Panc1 (cell line): ENCODE data around the gene SLC30A5. TPM values are rescaled to one million over a fixed set of nuclear protein-coding genes. Genes with fewer than 3 reads are reported as not detected.

Experiments used
- ATAC-seq: fragments of 200-7000 bp; cut with Tn5 transposase; 2 replicates; pipeline ENCODE4 v1.9.1; 2020; ENCODE audit warnings: mild to moderate bottlenecking, moderate library complexity
- BruUV-seq: library from RNA; stranded (reverse); fragments of 400-500 nt; replicated peaks from 2 replicates; lab custom pipeline; 2021; lab: Mats Ljungman, UMichigan
- CTCF ChIA-PET: fragments of 300-600 bp; sonication (Branson Sonifier 250); formaldehyde crosslinking; loops from one replicate; lab custom pipeline; 2022; ENCODE audit warnings: antibody characterized with exemption; lab: Charles Lee
- POLR2A ChIA-PET: fragments of 300-600 bp; sonication (Branson Sonifier 250); formaldehyde crosslinking; loops from one replicate; lab custom pipeline; 2022; ENCODE audit warnings: antibody characterized with exemption; lab: Charles Lee
- DNase-seq: peaks from one replicate; pipeline ENCODE4 v3.0.0-alpha.2; 2010; ENCODE audit warnings: low read depth, low spot score
- H3K27ac ChIP-seq: 2 replicates; pipeline ENCODE4 v1.5.1; 2011; ENCODE audit warnings: mild to moderate bottlenecking, low read length, inconsistent platforms
- H3K27me3 ChIP-seq: fragments of 200-500 bp; sonication (Bioruptor generic); 2 replicates; pipeline ENCODE4 v1.6.0; 2014; ENCODE audit warnings: low read length, inconsistent platforms; ENCODE audit not compliant: control insufficient read depth, insufficient read depth
- H3K36me3 ChIP-seq: fragments of 200-500 bp; sonication (Bioruptor generic); 2 replicates; pipeline ENCODE4 v1.5.1; 2014; ENCODE audit warnings: inconsistent platforms, mild to moderate bottlenecking, low read length, moderate library complexity; ENCODE audit not compliant: control insufficient read depth, insufficient read depth
- H3K4me1 ChIP-seq: 2 replicates; pipeline ENCODE4 v1.5.1; 2011; ENCODE audit warnings: inconsistent platforms, mild to moderate bottlenecking, low read length, moderate library complexity; ENCODE audit not compliant: control insufficient read depth, insufficient read depth
- H3K4me3 ChIP-seq, 2 experiments: 2 replicates each; pipeline ENCODE4 v1.5.1; 2011 to 2012; ENCODE audit warnings: low read depth in 2 of 2, low read length in 2 of 2, mild to moderate bottlenecking in 2 of 2, inconsistent platforms in 1 of 2, moderate library complexity in 1 of 2
- H3K9me3 ChIP-seq: fragments of 200-500 bp; sonication (Bioruptor generic); 2 replicates; pipeline ENCODE4 v1.5.1; 2014; ENCODE audit warnings: low read depth, mild to moderate bottlenecking, inconsistent platforms, low read length, moderate library complexity; ENCODE audit not compliant: control insufficient read depth, insufficient read depth
- POLR2AphosphoS5 ChIP-seq: IDR thresholded peaks from 2 replicates; pipeline ENCODE4 v1.6.1; 2012; ENCODE audit warnings: mild to moderate bottlenecking, low read depth, low read length, moderate library complexity
- SIN3A ChIP-seq: IDR thresholded peaks from 2 replicates; pipeline ENCODE4 v1.6.1; 2012; ENCODE audit warnings: low read depth, mild to moderate bottlenecking, low read length, moderate library complexity, borderline replicate concordance; ENCODE audit not compliant: insufficient read depth
- TCF7L2 ChIP-seq: IDR thresholded peaks from 2 replicates; pipeline ENCODE4 v1.6.1; 2011; ENCODE audit warnings: mild to moderate bottlenecking, low read depth, low read length, inconsistent platforms
- in situ Hi-C: cut with HindIII; loops from 2 replicates; pipeline ENCODE4 v1.10.0; 2016; ENCODE audit warnings: low sequenced_read_pairs, low pct_unique_long_range_greater_than_20kb
- intact Hi-C: fragments of 100-400 bp; cut with micrococcal nuclease; formaldehyde crosslinking; loops from one replicate; pipeline ENCODE4 v1.10.0; 2022; ENCODE audit not compliant: unreplicated experiment
- total RNA-seq: library from RNA; stranded (reverse); gene quantifications from one replicate; pipeline ENCODE4 v1.2.1, GENCODE V29; 2021; ENCODE audit not compliant: unreplicated experiment
- TF ChIP-seq, protein P1 (sequence below): fragments of 450-650 bp; IDR thresholded peaks from 2 replicates; pipeline ENCODE4 v1.5.1; 2017; ENCODE audit warnings: mild to moderate bottlenecking
- TF ChIP-seq, protein P2 (sequence below), 2 experiments: IDR thresholded peaks; 2 replicates each; pipeline ENCODE4 v1.6.1; 2011 to 2012; ENCODE audit warnings: low read depth in 2 of 2, control low read depth in 1 of 2, low read length in 1 of 2, mild to moderate bottlenecking in 1 of 2, moderate library complexity in 1 of 2; ENCODE audit not compliant: insufficient read depth in 1 of 2

The SLC30A5 gene
- total RNA-seq, 1 experiment from 2014 or later, result 61.3 TPM

DNA sequence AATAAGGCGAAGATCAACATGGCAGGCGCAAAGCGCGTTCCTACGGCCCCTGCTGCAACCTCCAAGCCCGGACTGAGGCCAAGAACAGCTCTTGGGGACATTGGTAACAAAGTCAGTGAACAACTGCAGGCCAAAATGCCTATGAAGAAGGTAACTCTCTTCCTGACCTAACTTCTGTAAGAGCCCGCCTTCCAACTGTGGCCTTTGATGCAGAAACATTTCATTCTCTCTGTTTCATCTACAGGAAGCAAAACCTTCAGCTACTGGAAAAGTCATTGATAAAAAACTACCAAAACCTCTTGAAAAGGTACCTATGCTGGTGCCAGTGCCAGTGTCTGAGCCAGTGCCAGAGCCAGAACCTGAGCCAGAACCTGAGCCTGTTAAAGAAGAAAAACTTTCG lies 74.1 kb downstream of the SLC30A5 start:
- no TSS peak for BruUV-seq
- peak overlapping the region; percentile 96 for H3K27ac ChIP-seq
- H3K4me1 ChIP-seq, result peaks cover 20% of the 10 kb centered on the region
- CTCF ChIA-PET, result interaction anchor here (0.7 kb wide), 1 partner anchor 74 kb away, joined by 3 read pairs; the partner anchor contains the start of gene SLC30A5
- intact Hi-C loops, result no loop called here
- no peaks in the 10 kb centered on the region for H3K27me3 ChIP-seq
- in situ Hi-C loops, result no loop called here
- H3K4me3 ChIP-seq, result peak overlapping the region; percentile 92 to 94
- H3K36me3 ChIP-seq, result peaks cover 37% of the 10 kb centered on the region
- TF ChIP-seq POLR2AphosphoS5 (no peak), TCF7L2 (no peak), SIN3A (no peak)
- TF ChIP-seq, protein P1, sequence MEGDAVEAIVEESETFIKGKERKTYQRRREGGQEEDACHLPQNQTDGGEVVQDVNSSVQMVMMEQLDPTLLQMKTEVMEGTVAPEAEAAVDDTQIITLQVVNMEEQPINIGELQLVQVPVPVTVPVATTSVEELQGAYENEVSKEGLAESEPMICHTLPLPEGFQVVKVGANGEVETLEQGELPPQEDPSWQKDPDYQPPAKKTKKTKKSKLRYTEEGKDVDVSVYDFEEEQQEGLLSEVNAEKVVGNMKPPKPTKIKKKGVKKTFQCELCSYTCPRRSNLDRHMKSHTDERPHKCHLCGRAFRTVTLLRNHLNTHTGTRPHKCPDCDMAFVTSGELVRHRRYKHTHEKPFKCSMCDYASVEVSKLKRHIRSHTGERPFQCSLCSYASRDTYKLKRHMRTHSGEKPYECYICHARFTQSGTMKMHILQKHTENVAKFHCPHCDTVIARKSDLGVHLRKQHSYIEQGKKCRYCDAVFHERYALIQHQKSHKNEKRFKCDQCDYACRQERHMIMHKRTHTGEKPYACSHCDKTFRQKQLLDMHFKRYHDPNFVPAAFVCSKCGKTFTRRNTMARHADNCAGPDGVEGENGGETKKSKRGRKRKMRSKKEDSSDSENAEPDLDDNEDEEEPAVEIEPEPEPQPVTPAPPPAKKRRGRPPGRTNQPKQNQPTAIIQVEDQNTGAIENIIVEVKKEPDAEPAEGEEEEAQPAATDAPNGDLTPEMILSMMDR, result no peak
- TF ChIP-seq, protein P2, sequence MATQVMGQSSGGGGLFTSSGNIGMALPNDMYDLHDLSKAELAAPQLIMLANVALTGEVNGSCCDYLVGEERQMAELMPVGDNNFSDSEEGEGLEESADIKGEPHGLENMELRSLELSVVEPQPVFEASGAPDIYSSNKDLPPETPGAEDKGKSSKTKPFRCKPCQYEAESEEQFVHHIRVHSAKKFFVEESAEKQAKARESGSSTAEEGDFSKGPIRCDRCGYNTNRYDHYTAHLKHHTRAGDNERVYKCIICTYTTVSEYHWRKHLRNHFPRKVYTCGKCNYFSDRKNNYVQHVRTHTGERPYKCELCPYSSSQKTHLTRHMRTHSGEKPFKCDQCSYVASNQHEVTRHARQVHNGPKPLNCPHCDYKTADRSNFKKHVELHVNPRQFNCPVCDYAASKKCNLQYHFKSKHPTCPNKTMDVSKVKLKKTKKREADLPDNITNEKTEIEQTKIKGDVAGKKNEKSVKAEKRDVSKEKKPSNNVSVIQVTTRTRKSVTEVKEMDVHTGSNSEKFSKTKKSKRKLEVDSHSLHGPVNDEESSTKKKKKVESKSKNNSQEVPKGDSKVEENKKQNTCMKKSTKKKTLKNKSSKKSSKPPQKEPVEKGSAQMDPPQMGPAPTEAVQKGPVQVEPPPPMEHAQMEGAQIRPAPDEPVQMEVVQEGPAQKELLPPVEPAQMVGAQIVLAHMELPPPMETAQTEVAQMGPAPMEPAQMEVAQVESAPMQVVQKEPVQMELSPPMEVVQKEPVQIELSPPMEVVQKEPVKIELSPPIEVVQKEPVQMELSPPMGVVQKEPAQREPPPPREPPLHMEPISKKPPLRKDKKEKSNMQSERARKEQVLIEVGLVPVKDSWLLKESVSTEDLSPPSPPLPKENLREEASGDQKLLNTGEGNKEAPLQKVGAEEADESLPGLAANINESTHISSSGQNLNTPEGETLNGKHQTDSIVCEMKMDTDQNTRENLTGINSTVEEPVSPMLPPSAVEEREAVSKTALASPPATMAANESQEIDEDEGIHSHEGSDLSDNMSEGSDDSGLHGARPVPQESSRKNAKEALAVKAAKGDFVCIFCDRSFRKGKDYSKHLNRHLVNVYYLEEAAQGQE (IDR thresholded peaks at IDR 0.05; ENCODE audit: insufficient read depth in 1 of 2, low read depth in 2 of 2, low read length in 1 of 2), result no peak
- H3K9me3 ChIP-seq, result no peaks in the 10 kb centered on the region
- POLR2A ChIA-PET, result interaction anchor here (1.5 kb wide), 1 partner anchor 166 kb away, joined by 5 read pairs; no protein-coding TSS in a partner anchor
- DNase-seq (no peak), ATAC-seq (no peak)

DNA sequence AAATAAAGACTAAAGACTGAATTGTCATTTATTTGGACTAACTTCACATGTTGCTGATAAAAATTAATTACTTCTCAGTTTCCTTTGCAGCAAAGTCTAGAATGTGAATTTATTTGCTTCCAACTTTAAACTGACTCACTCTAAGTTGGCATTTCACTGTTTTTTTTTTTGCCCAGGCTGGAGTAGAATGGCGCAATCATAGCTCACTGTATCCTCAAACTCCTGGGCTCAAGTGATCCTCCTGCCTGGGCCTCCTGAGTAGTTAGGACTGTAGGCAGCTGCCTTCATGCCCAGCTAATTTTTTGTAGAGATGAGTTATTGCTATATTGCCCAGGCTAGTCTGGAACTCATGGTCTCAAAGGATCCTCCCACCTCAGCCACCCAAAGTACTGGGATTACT lies 76.7 kb downstream of the SLC30A5 start:
- BruUV-seq, result no TSS peak
- ATAC-seq (no peak), DNase-seq (no peak)
- H3K4me3 ChIP-seq, result no peak overlapping the region
- CTCF ChIA-PET, result no interaction called here
- peaks cover 20% of the 10 kb centered on the region for H3K4me1 ChIP-seq
- peaks cover 57% of the 10 kb centered on the region for H3K36me3 ChIP-seq
- POLR2A ChIA-PET, result interaction anchor here (0.7 kb wide), 1 partner anchor 159 kb away, joined by 5 read pairs; no protein-coding TSS in a partner anchor
- in situ Hi-C loops (no loop called here), intact Hi-C loops (no loop called here)
- H3K27ac ChIP-seq, result no peak overlapping the region
- no peaks in the 10 kb centered on the region for H3K27me3 ChIP-seq
- TF ChIP-seq SIN3A (no peak), POLR2AphosphoS5 (no peak), TCF7L2 (no peak)
- TF ChIP-seq, protein P2 (IDR thresholded peaks at IDR 0.05; ENCODE audit: insufficient read depth in 1 of 2, low read depth in 2 of 2, low read length in 1 of 2), result no peak
- TF ChIP-seq, protein P1, result no peak
- H3K9me3 ChIP-seq, result no peaks in the 10 kb centered on the region
